Natural killer cell (primary cell): ENCODE data around the gene TREM1. TPM values are rescaled to one million over a fixed set of nuclear protein-coding genes. Genes with fewer than 3 reads are reported as not detected.
"Not testable (repeated sequence)": the region's sequence is repeated elsewhere in the genome, so short reads cannot be mapped to it uniquely, and the experiment has no call there.

Experiments
- ATAC-seq, 3 donors: fragments of 150-1000 bp in 2 of 3; fragments of 200-7000 bp in 1 of 3; cut with Tn5 transposase; 1 replicate in 1 of 3; 2 replicates in 2 of 3; pipeline ENCODE4 v1.10.0; 2021; ENCODE audit warnings: mild to moderate bottlenecking in 2 of 3, moderate library complexity in 2 of 3
- DNase-seq, 2 donors: peaks; one replicate each; pipeline versions ENCODE4 v3.0.0 to v3.0.0-alpha.2; 2013 to 2021; ENCODE audit warnings: mixed read lengths in 1 of 2
- H3K27ac ChIP-seq: one replicate; pipeline ENCODE4 v1.5.1; 2013; ENCODE audit warnings: mild to moderate bottlenecking, low read length
- H3K27me3 ChIP-seq: one replicate; pipeline ENCODE4 v1.6.1; 2013; ENCODE audit warnings: low read length; ENCODE audit not compliant: control insufficient read depth, insufficient read depth
- H3K36me3 ChIP-seq: one replicate; pipeline ENCODE4 v1.6.1; 2013; ENCODE audit warnings: low read length; ENCODE audit not compliant: control insufficient read depth, insufficient read depth
- H3K4me1 ChIP-seq: one replicate; pipeline ENCODE4 v1.6.1; 2013; ENCODE audit warnings: low read length; ENCODE audit not compliant: control insufficient read depth, insufficient read depth
- H3K4me3 ChIP-seq: one replicate; pipeline ENCODE4 v1.5.1; 2013; ENCODE audit warnings: low read length
- H3K9me3 ChIP-seq: one replicate; pipeline ENCODE4 v1.6.1; 2013; ENCODE audit warnings: low read length; ENCODE audit not compliant: control insufficient read depth, insufficient read depth
- H3K27ac Mint-ChIP-seq, 2 donors: one replicate each; pipeline ENCODE4 v1.8.0; 2022; ENCODE audit warnings: mild to moderate bottlenecking in 2 of 2, mixed read lengths in 2 of 2, moderate library complexity in 1 of 2
- H3K27me3 Mint-ChIP-seq, 2 donors: one replicate each; pipeline ENCODE4 v1.8.0; 2022; ENCODE audit warnings: low read depth in 2 of 2, mixed read lengths in 2 of 2
- H3K36me3 Mint-ChIP-seq: one replicate; pipeline ENCODE4 v1.8.0; 2022; ENCODE audit warnings: mixed read lengths
- H3K4me1 Mint-ChIP-seq, 2 donors: one replicate each; pipeline ENCODE4 v1.8.0; 2022; ENCODE audit warnings: mixed read lengths in 2 of 2
- H3K4me3 Mint-ChIP-seq: one replicate; pipeline ENCODE4 v1.8.0; 2022; ENCODE audit warnings: mild to moderate bottlenecking, moderate library complexity, mixed read lengths
- H3K9me3 Mint-ChIP-seq, 2 donors: one replicate each; pipeline ENCODE4 v1.8.0; 2022; ENCODE audit warnings: mixed read lengths in 2 of 2
- CTCF ChIP-seq: fragments of 200-600 bp; IDR thresholded peaks from one replicate; pipeline ENCODE4 v1.8.0; 2022; ENCODE audit warnings: antibody characterized with exemption
- WGBS: methylation state at CpG from one replicate; pipeline ENCODE4 v1.1.7; 2013; ENCODE audit warnings: missing lambda C conversion rate; ENCODE audit not compliant: insufficient coverage; 5-methylcytosine and 5-hydroxymethylcytosine counted together
- intact Hi-C: fragments of 100-400 bp; cut with micrococcal nuclease; formaldehyde crosslinking; loops from one replicate; pipeline ENCODE4 v1.14.2; 2022
- total RNA-seq, 4 donors: library from RNA; stranded (reverse); fragments of 120-200 nt in 1 of 4; gene quantifications; one replicate each; pipeline versions ENCODE4 v1.2.3 to v1.2.4, GENCODE V29; 2013 to 2022

The TREM1 gene
- total RNA-seq, 3 donors from 2014 or later (not counting 1 experiment from before 2014, with no cell fraction given): 9.5 to 44.2 (median 9.8) TPM

- peak in 1 of 2 donors; percentile 82 for DNase-seq
- no peak overlapping the region for H3K4me3 Mint-ChIP-seq
- 42% methylated on average over 13 of the region's 13 CpGs for WGBS
- no peak overlapping the region for H3K27ac Mint-ChIP-seq
- no peaks in the 10 kb centered on the region for H3K9me3 Mint-ChIP-seq
- no peaks in the 10 kb centered on the region for H3K4me1 ChIP-seq
- no peaks in the 10 kb centered on the region for H3K4me1 Mint-ChIP-seq
- no peaks in the 10 kb centered on the region for H3K9me3 ChIP-seq
- peaks cover 4 to 18% of the 10 kb centered on the region in 2 donors for H3K27me3 Mint-ChIP-seq
- ATAC-seq: peak in 2 of 3 donors; percentile 42 to 45
- intact Hi-C loops: loop anchor here (2.0 kb wide), 2 partner anchors 62 to 376 kb away; no protein-coding TSS in a partner anchor
- H3K36me3 ChIP-seq: no peaks in the 10 kb centered on the region
- H3K27ac ChIP-seq: no peak overlapping the region
- TF ChIP-seq CTCF: peak; percentile 86
- no peak overlapping the region for H3K4me3 ChIP-seq
- H3K27me3 ChIP-seq: no peaks in the 10 kb centered on the region
- no peaks in the 10 kb centered on the region for H3K36me3 Mint-ChIP-seq
Observed at GRCh38 chr6:41306187-41306854, 19.8 kb upstream of the TREM1 start.

- Histone ChIP-seq H3K9me3 (no peaks in the 10 kb centered on the region), H3K27ac (no peak overlapping the region), H3K27me3 (no peaks in the 10 kb centered on the region), H3K4me1 (no peaks in the 10 kb centered on the region), H3K4me3 (no peak overlapping the region), H3K36me3 (no peaks in the 10 kb centered on the region)
- no peak for TF ChIP-seq CTCF
- Mint-ChIP-seq H3K4me3 (no peak overlapping the region), H3K27ac (no peak overlapping the region), H3K9me3 (no peaks in the 10 kb centered on the region), H3K27me3 (peaks cover 0 to 10% of the 10 kb centered on the region in 2 donors), H3K36me3 (no peaks in the 10 kb centered on the region), H3K4me1 (peaks cover 16 to 17% of the 10 kb centered on the region in 2 donors)
- 33% methylated on average over 4 of the region's 5 CpGs for WGBS
- ATAC-seq (no peak), DNase-seq (no peak)
- intact Hi-C loops: no loop called here
Observed at GRCh38 chr6:41302638-41303037, 16.2 kb upstream of the TREM1 start.

- Mint-ChIP-seq H3K4me1 (peaks cover 17 to 22% of the 10 kb centered on the region in 2 donors), H3K4me3 (peak overlapping the region; percentile 29), H3K36me3 (no peaks in the 10 kb centered on the region), H3K27me3 (no peaks in the 10 kb centered on the region), H3K9me3 (peaks cover 0 to 4% of the 10 kb centered on the region in 2 donors), H3K27ac (peak overlapping the region; percentile 34 to 65)
- intact Hi-C loops: no loop called here
- Histone ChIP-seq H3K4me1 (no peaks in the 10 kb centered on the region), H3K27ac (peak overlapping the region; percentile 65), H3K36me3 (no peaks in the 10 kb centered on the region), H3K9me3 (no peaks in the 10 kb centered on the region), H3K4me3 (no peak overlapping the region), H3K27me3 (no peaks in the 10 kb centered on the region)
- ATAC-seq: peak; percentile 58 to 84 (median 81)
- WGBS: 42% methylated on average over 2 of the region's 3 CpGs
- peak in 1 of 2 donors; percentile 76 for DNase-seq
- no peak for TF ChIP-seq CTCF
Observed at GRCh38 chr6:41298785-41299502, 12.5 kb upstream of the TREM1 start.

GRCh38 chr6:41297248-41297647 is 10.8 kb upstream of the TREM1 start:
- H3K9me3 ChIP-seq, H3K4me3 ChIP-seq, ATAC-seq, DNase-seq, H3K36me3 ChIP-seq, H3K9me3 Mint-ChIP-seq, H3K36me3 Mint-ChIP-seq, H3K4me1 ChIP-seq, H3K27ac Mint-ChIP-seq, H3K27me3 Mint-ChIP-seq, H3K4me3 Mint-ChIP-seq, intact Hi-C loops, H3K27ac ChIP-seq, H3K27me3 ChIP-seq: not testable (repeated sequence)
- peaks cover 17 to 22% of the 10 kb centered on the region in 2 donors for H3K4me1 Mint-ChIP-seq
- 68% methylated on average over 5 of the region's 5 CpGs for WGBS
